OCI-LY3 (cell line): ENCODE results near the gene TPD52L2.

Experiments used
- H2AFZ ChIP-seq: fragments of 200-600, 300-600 bp; shearing (Covaris generic); 2 replicates; pipeline ENCODE4 v1.6.0; 2014; ENCODE audit warnings: antibody characterized with exemption, low read depth, low read length
- H3K27ac ChIP-seq: fragments of 200-600, 300-600 bp; sonication (generic); 2 replicates; pipeline ENCODE4 v1.5.1; 2014; ENCODE audit warnings: mild to moderate bottlenecking, low read length, moderate library complexity, mixed read lengths
- H3K27me3 ChIP-seq: fragments of 200-600, 300-600 bp; sonication (generic); 2 replicates; pipeline ENCODE4 v1.6.1; 2014; ENCODE audit warnings: low read depth, low read length, mixed read lengths
- H3K36me3 ChIP-seq: fragments of 200-600, 300-600 bp; sonication (generic); replicated peaks from 2 replicates; pipeline ENCODE3; 2014; ENCODE audit warnings: low read depth, low read length, mixed read lengths
- H3K4me1 ChIP-seq: fragments of 300-600, 200-600 bp; sonication (generic); 2 replicates; pipeline ENCODE4 v1.6.1; 2014; ENCODE audit warnings: low read length, mixed read lengths
- H3K4me2 ChIP-seq: fragments of 200-600, 300-600 bp; sonication (generic); 2 replicates; pipeline ENCODE4 v1.6.1; 2014; ENCODE audit warnings: low read length, mixed read lengths
- H3K4me3 ChIP-seq: fragments of 300-600, 200-600 bp; sonication (generic); 2 replicates; pipeline ENCODE4 v1.5.1; 2014; ENCODE audit warnings: antibody characterized with exemption, mild to moderate bottlenecking, low read length, moderate library complexity
- H3K79me2 ChIP-seq: fragments of 300-600, 200-600 bp; shearing (Covaris generic); 2 replicates; pipeline ENCODE4 v1.6.1; 2014; ENCODE audit warnings: mild to moderate bottlenecking, low read length, mixed read lengths
- H3K9ac ChIP-seq: fragments of 300-600, 200-600 bp; shearing (Covaris generic); 2 replicates; pipeline ENCODE4 v1.6.0; 2014; ENCODE audit warnings: mild to moderate bottlenecking, low read length, moderate library complexity
- H3K9me3 ChIP-seq: fragments of 200-600, 300-600 bp; shearing (Covaris generic); 2 replicates; pipeline ENCODE4 v1.6.1; 2014; ENCODE audit warnings: low read length, mixed read lengths; ENCODE audit not compliant: insufficient read depth
- H4K20me1 ChIP-seq: fragments of 200-600, 300-600 bp; sonication (generic); 2 replicates; pipeline ENCODE4 v1.6.1; 2016; ENCODE audit warnings: low read length, mixed read lengths; ENCODE audit not compliant: insufficient read depth
- CTCF ChIP-seq: fragments of 200-600, 300-600 bp; sonication (generic); IDR thresholded peaks from 2 replicates; pipeline ENCODE4 v1.5.1; 2014; ENCODE audit warnings: antibody characterized with exemption, low read length, low read depth
- EZH2phosphoT487 ChIP-seq: fragments of 200-600 bp; shearing (Covaris generic); IDR thresholded peaks from 2 replicates; pipeline ENCODE4 v1.6.1; 2018; ENCODE audit warnings: antibody characterized with exemption, mixed run types, low read depth

The TPD52L2 gene

GRCh38 chr20:63883201-63883593 lies 18.1 kb downstream of the TPD52L2 start:
- Histone ChIP-seq H3K4me1 (peaks cover 21% of the 10 kb centered on the region), H3K79me2 (no peaks in the 10 kb centered on the region; the same call in 1 of the 2 replicates), H3K9me3 (no peaks in the 10 kb centered on the region), H3K9ac (no peak overlapping the region), H3K4me3 (no peak overlapping the region), H3K27ac (no peak overlapping the region), H4K20me1 (peaks cover 7% of the 10 kb centered on the region), H3K27me3 (no peaks in the 10 kb centered on the region), H3K36me3 (peaks cover 23% of the 10 kb centered on the region), H2AFZ (no peak overlapping the region), H3K4me2 (no peak overlapping the region)
- TF ChIP-seq CTCF (no peak), EZH2phosphoT487 (no peak)

- H3K27ac ChIP-seq = peak overlapping the region; percentile 56
- H3K9me3 ChIP-seq = no peaks in the 10 kb centered on the region
- H3K4me3 ChIP-seq = no peak overlapping the region
- H3K4me2 ChIP-seq = peak overlapping the region; percentile 13; the same call in 1 of the 2 replicates
- peaks cover 12% of the 10 kb centered on the region for H3K36me3 ChIP-seq
- H3K79me2 ChIP-seq = no peaks in the 10 kb centered on the region; the same call in 1 of the 2 replicates
- no peaks in the 10 kb centered on the region for H3K27me3 ChIP-seq
- H2AFZ ChIP-seq = no peak overlapping the region
- TF ChIP-seq CTCF (no peak), EZH2phosphoT487 (no peak)
- peaks cover 8% of the 10 kb centered on the region for H4K20me1 ChIP-seq
- peaks cover 21% of the 10 kb centered on the region for H3K4me1 ChIP-seq
- no peak overlapping the region for H3K9ac ChIP-seq
These were observed 19.6 kb downstream of the TPD52L2 start for GRCh38 chr20:63884506-63885263.

- peaks cover 17% of the 10 kb centered on the region for H3K36me3 ChIP-seq
- H3K9me3 ChIP-seq = no peaks in the 10 kb centered on the region
- TF ChIP-seq CTCF (no peak), EZH2phosphoT487 (no peak)
- no peak overlapping the region for H2AFZ ChIP-seq
- H3K9ac ChIP-seq = no peak overlapping the region
- H3K4me3 ChIP-seq = no peak overlapping the region
- H3K4me1 ChIP-seq = peaks cover 21% of the 10 kb centered on the region
- H3K27ac ChIP-seq = peak overlapping the region; percentile 56
- H3K4me2 ChIP-seq = peak overlapping the region; percentile 13; the same call in 1 of the 2 replicates
- H3K79me2 ChIP-seq = no peaks in the 10 kb centered on the region; the same call in 1 of the 2 replicates
- peaks cover 8% of the 10 kb centered on the region for H4K20me1 ChIP-seq
- no peaks in the 10 kb centered on the region for H3K27me3 ChIP-seq
These were observed 20.4 kb downstream of the TPD52L2 start for GRCh38 chr20:63885264-63886053.

- Histone ChIP-seq H4K20me1 (peaks cover 8% of the 10 kb centered on the region), H3K27me3 (no peaks in the 10 kb centered on the region), H3K4me2 (0 out of 2 replicates have a peak overlapping the region, but pooled peaks have one; percentile 3), H3K27ac (no peak overlapping the region), H3K9me3 (no peaks in the 10 kb centered on the region), H3K4me1 (peaks cover 21% of the 10 kb centered on the region), H3K79me2 (no peaks in the 10 kb centered on the region; the same call in 1 of the 2 replicates), H3K4me3 (no peak overlapping the region), H3K36me3 (peaks cover 20% of the 10 kb centered on the region), H3K9ac (no peak overlapping the region), H2AFZ (no peak overlapping the region)
- TF ChIP-seq EZH2phosphoT487 (no peak), CTCF (no peak)
These were observed 21.0 kb downstream of the TPD52L2 start for GRCh38 chr20:63886054-63886419.
